GM21360 (cell line): ENCODE measurements around the gene HLA-A.

Source experiments
- ATAC-seq: cut with Tn5 transposase; IDR thresholded peaks from one replicate; pipeline ENCODE4 v1.9.1; 2021; ENCODE audit warnings: mild to moderate bottlenecking, moderate library complexity; ENCODE audit not compliant: unreplicated experiment

HLA-A gene

DNA sequence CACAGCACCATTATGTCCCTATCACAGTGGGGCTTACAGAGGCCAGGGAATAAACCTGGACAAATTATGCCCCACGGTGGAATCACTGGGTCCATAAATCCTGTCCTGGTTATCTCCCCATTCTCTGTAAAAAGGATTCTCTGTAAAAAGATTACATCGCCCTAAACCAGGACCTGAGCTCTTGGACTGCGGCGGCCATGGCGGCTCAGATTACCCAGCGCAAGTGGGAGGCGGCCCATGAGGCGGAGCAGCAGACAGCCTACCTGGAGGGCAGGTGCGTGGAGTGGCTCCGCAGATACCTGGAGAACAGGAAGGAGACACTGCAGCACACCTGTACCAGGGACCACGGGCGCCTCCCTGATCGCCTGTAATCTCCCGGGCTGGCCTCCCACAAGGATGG, 8.4 kb upstream of the HLA-A start:
- ATAC-seq: no peak

DNA sequence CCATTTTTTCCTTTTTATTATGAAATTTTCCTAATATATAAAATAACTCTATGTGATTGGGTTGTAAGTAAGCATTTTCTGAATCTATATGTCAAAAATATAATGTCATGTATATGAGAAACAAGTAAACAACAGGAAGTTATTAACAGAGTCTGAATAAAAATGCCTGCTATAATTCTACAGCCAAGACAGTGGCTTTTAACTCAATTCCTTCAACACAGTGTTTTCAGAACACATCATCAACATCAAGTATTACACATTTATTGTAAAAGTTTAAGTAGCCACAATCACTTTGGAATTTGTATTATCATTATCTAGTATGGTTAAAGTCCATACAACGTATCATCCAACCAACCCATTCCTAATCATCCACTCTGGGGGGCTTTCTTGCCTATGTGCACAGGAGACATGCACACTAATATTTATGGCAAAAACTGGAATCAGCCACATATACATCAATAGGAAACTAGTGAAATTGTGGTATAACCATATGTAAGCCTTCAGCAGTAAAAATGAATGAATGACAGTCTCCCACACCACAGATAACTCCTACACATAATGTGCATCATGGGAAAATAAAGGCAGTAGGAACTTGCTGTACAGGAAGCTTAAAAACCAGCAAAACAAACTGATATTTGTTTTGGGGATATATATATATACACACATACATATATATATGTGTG, 6.9 kb upstream of the HLA-A start:
- no peak for ATAC-seq

DNA sequence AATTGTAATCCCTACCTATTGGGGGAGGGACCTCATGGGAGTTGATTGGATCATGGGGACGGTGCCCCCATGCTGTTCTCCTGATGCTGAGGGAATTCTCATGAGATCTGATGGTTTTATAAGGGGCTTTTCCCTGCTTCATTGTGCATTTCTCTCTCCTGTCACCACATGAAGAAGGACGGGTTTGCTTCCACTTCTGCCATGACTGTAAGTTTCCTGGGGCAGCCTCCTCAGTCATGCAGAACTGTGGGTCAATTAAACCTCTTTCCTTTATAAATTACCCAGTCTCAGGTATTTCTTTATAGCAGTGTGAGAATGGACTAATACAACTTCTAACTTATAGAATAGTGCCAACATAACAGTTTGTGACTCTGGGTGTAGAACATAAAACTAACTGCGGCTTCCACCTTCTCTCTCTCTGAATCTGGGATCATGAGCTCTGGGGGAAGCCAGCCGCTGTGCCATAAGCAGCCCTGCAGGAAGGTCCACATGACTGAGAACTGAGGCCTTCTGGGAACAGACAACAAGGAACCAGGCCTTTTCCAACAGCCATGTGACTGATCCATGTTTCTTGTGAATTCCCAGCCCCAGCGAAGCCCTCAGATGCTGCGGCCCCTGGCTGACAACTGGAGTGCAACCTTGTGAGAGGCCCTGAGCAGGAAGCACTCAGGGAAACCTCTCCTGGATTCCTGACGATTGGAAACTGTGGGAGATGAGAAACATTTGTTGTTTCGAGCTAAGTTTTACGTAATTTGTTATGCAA, 3.4 kb upstream of the HLA-A start:
- no peak for ATAC-seq

DNA sequence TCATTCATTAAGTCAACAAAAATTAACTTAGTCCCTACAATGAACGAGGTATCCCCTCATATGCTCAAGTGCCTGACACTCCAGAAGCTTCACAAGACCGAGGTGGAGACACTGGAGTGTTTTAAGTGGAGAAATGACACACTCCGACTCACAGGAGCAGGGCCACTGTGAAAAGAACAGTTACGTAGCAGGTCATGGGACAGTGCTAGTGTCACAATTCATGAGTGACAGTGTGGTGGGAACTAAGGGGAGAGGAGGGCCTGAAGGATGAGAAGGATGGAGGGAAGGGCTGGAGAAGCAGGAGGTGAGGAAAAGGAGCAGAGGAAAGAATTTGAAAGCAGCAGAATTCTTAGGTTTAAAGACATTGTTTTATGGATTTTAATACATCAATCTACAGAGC, 1.3 kb upstream of the HLA-A start:
- no peak for ATAC-seq

DNA sequence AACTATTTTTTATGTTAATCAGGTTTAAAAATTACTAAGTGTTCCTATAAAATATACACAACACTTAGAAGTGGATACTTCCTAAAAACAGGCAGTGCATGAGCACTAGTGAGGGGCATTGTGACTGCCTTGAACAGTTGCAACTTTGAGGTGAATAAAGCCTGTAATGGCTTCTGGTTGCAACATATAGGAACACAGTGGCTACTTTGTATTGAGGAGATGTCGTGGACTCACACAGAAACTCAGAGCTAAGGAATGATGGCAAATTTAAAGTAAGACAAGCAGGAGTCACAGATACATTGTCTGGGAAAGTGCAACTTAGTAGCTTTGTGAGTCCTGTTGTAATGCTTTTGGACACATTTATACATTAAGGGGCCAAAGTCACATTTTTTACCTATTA, 861 bp upstream of the HLA-A start:
- ATAC-seq: no peak

DNA sequence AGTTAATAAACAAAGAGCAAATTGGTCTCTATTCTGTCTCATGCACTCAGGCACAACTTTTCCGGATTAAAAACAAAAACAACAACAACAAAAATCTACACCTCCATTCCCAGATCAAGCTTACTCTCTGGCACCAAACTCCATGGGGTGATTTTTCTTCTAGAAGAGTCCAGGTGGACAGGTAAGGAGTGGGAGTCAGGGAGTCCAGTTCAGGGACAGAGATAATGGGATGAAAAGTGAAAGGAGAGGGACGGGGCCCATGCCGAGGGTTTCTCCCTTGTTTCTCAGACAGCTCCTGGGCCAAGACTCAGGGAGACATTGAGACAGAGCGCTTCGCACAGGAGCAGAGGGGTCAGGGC, 437 bp upstream of the HLA-A start:
- ATAC-seq: no peak

GRCh38 chr6:29943053-29943966, 978 bp downstream of the HLA-A start:
- ATAC-seq: no peak

- ATAC-seq: no peak
Measured at GRCh38 chr6:29945281-29945820, 3.0 kb downstream of the HLA-A start.

DNA sequence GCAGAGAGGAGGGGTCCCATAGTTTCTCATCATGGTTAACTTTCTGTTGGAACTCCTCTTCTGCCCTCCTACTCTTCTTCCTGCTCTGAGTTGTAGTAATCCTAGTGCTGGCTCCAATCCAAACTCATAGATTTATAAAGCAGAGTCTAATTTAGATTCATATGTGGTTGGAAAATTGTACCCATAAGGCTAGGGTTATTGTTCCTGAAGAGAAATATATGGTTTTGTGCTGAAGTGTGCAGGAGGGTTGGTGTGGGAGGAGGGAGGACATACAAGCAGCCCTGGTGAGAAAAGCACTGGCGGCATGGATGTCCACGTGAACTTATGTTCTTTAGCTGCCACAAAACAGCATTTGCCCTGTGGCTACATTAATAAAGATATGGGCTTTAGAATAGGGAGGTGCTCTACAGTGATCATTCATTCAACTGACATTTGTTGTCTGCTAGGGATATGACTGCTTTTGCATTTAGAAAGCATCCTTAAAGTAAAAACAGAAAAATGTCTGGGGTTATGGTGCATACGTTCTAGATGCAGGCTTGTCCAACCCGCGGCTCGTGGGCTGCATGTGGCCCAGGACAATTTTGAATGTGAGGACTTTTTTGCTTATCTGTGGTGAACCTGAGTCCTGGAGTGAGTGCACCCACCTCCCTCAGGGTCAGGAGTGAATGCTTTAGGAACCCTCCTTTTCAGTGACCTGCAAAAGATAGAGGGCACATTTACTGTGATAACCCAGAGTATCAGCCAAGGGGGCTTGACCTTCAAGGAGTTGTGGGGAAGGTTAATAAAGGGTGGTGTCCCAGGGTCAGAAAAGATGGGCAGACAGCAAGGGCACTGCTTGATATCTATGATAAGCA, 4.1 kb downstream of the HLA-A start:
- ATAC-seq: no peak

GRCh38 chr6:29947077-29947980, 5.0 kb downstream of the HLA-A start:
- no peak for ATAC-seq

DNA sequence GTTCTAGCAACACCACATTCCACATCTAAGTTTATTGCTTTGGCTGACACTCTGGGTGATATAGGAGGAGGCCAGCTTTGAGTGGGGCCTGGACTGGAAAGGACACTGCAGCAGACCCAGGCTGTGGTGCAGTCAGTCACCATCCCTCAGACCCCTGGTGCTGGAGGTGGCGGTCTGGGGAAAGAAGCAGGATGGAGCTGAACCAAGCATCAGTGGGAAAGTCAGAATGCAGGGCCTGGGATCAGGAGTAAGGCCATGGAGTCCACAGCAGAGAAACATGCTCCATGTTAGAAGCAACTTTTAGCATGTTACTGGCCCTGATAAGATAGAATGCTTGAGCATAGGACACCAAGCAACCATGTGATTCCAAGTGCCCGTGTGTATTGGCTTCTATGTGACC, 5.9 kb downstream of the HLA-A start:
- ATAC-seq: no peak

GRCh38 chr6:29949934-29950333, 7.6 kb downstream of the HLA-A start:
- ATAC-seq: no peak

DNA sequence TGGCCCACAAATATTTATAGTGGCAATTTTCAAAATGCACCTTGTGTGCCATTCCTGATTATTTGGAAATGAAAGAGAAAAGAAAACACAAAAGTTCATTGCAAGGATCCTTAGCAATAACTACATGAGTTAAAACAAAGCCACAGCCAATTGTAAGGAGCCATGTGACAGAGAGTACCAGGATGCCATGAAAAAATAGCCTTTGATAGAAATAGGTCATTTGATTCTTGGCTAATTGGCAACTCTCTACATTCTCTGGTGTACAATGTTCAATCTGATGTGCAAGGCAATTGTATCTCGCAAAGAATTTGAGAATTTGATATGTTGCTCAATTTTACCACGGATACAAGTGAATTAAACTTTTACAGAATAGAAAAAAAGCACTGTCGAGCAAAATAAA, 9.6 kb downstream of the HLA-A start:
- ATAC-seq: no peak

DNA sequence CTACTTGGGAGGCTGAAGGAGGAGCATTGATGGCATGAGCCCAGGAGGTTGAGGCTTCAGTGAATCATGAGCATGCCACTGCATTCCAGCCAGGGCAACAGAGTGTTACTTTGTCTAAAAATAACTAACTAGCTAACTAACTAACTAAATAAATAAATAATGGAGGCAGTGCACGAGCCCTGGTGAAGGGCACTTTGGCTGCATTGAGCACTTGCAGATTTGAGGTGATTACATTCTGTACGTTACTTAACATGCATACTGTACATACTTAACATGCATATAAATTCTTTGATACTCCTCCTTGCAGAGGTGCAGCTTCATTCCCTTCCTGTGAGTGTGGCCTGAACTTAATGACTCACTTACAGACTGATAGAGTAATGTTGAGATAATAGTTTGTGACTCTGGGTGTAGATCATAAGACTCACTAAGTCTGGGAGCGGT, 10.7 kb downstream of the HLA-A start:
- ATAC-seq: no peak

DNA sequence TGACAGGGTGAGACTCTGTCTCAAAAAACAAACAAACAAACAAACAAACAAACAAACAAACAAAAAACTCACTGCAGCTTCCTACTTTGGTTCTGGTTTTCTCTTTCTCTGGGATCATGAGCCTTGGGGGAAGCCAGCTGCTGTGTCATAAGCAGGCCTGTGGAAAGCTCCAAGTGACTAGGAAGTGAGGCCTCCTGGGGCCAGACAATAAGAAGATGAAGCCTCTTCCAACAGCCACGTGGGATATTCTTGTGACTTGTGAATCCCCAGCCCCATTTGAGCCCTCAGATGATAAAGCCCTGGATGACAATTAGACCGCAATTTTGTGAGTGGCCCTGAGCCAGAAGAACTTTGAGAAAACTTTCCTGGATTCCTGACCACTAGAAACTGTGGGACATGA, 11.4 kb downstream of the HLA-A start:
- no peak for ATAC-seq

GRCh38 chr6:29954272-29954671, 11.9 kb downstream of the HLA-A start:
- ATAC-seq: no peak

- ATAC-seq: no peak
Measured at GRCh38 chr6:29955783-29956182, 13.5 kb downstream of the HLA-A start.

GRCh38 chr6:29956518-29956917, 14.2 kb downstream of the HLA-A start:
- ATAC-seq: no peak

DNA sequence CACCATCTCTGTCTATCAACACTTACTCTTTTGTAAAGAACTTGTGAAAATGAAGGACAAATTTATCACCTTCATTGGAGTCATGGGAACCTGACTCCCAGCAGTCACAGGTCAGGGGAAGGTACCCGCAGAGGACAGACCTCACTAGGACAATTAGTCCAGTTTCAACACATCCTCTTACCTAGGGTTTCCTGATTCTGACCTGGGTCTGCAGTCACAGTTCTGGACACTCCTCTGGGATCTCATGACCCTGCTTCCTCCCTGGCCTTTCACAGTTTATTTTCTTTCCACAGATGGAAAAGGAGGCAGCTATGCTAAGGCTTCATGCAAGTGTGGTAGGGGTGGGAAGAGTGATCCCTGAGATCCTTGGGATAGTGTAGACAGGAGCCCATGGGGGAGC, 15.7 kb downstream of the HLA-A start:
- no peak for ATAC-seq
